Stomach smooth muscle (tissue), 2 donors: ENCODE data around the gene SV2C.
"Not testable (repeated sequence)": the region's sequence is repeated elsewhere in the genome, so short reads cannot be mapped to it uniquely, and the experiment has no call there.

ENCODE experiments used
- H3K27ac ChIP-seq: one replicate; pipeline ENCODE4 v1.7.0; 2013; ENCODE audit warnings: mild to moderate bottlenecking, low read length, inconsistent platforms
- H3K27me3 ChIP-seq, 2 donors: one replicate each; pipeline ENCODE4 v1.7.0; 2013; ENCODE audit warnings: low read length in 2 of 2; ENCODE audit not compliant: insufficient read depth in 2 of 2, control insufficient read depth in 1 of 2
- H3K36me3 ChIP-seq, 2 donors: one replicate each; pipeline ENCODE4 v1.7.0; 2013; ENCODE audit warnings: low read length in 2 of 2; ENCODE audit not compliant: control insufficient read depth in 2 of 2, insufficient read depth in 2 of 2
- H3K4me1 ChIP-seq: one replicate; pipeline ENCODE4 v1.7.0; 2013; ENCODE audit warnings: low read length; ENCODE audit not compliant: control insufficient read depth, insufficient read depth
- H3K4me3 ChIP-seq, 2 donors: one replicate each; pipeline ENCODE4 v1.7.0; 2013; ENCODE audit warnings: low read length in 2 of 2
- H3K9ac ChIP-seq, 2 donors: one replicate each; pipeline ENCODE4 v1.7.0; 2013; ENCODE audit warnings: low read length in 2 of 2, mild to moderate bottlenecking in 1 of 2
- H3K9me3 ChIP-seq, 2 donors: one replicate each; pipeline ENCODE4 v1.7.0; 2013; ENCODE audit warnings: low read length in 2 of 2; ENCODE audit not compliant: control insufficient read depth in 2 of 2
- donor health status: healthy.
- donor health status: Pancreatic carcinoma.

The SV2C gene

GRCh38 chr5:76225336-76225735 lies 142.2 kb downstream of the SV2C start:
- Histone ChIP-seq H3K27ac (no peak overlapping the region), H3K4me1 (no peaks in the 10 kb centered on the region), H3K27me3 (no peaks in the 10 kb centered on the region), H3K4me3 (no peak overlapping the region), H3K36me3 (no peaks in the 10 kb centered on the region), H3K9ac (no peak overlapping the region), H3K9me3 (peaks cover 0 to 2% of the 10 kb centered on the region in 2 donors)

GRCh38 chr5:76229900-76230299 lies 146.7 kb downstream of the SV2C start:
- no peaks in the 10 kb centered on the region for H3K9me3 ChIP-seq
- no peak overlapping the region for H3K27ac ChIP-seq
- H3K36me3 ChIP-seq = no peaks in the 10 kb centered on the region
- no peaks in the 10 kb centered on the region for H3K27me3 ChIP-seq
- no peak overlapping the region for H3K4me3 ChIP-seq
- H3K4me1 ChIP-seq = no peaks in the 10 kb centered on the region
- no peak overlapping the region for H3K9ac ChIP-seq

GRCh38 chr5:76230711-76231285 lies 147.6 kb downstream of the SV2C start:
- Histone ChIP-seq H3K27me3 (no peaks in the 10 kb centered on the region), H3K4me3 (no peak overlapping the region), H3K4me1 (no peaks in the 10 kb centered on the region), H3K27ac (no peak overlapping the region), H3K9ac (no peak overlapping the region), H3K36me3 (no peaks in the 10 kb centered on the region), H3K9me3 (no peaks in the 10 kb centered on the region)

- no peaks in the 10 kb centered on the region for H3K9me3 ChIP-seq
- H3K9ac ChIP-seq = no peak overlapping the region
- H3K27me3 ChIP-seq = no peaks in the 10 kb centered on the region
- H3K4me1 ChIP-seq = no peaks in the 10 kb centered on the region
- no peaks in the 10 kb centered on the region for H3K36me3 ChIP-seq
- no peak overlapping the region for H3K27ac ChIP-seq
- H3K4me3 ChIP-seq = no peak overlapping the region
These were observed 151.5 kb downstream of the SV2C start for GRCh38 chr5:76234665-76235064.

GRCh38 chr5:76236684-76237083 lies 153.5 kb downstream of the SV2C start:
- H3K4me3 ChIP-seq = no peak overlapping the region
- H3K9me3 ChIP-seq = peaks cover 0 to 4% of the 10 kb centered on the region in 2 donors
- H3K27me3 ChIP-seq = no peaks in the 10 kb centered on the region
- H3K36me3 ChIP-seq = no peaks in the 10 kb centered on the region
- H3K9ac ChIP-seq = no peak overlapping the region
- H3K4me1 ChIP-seq = no peaks in the 10 kb centered on the region
- H3K27ac ChIP-seq = no peak overlapping the region

GRCh38 chr5:76240336-76240735 lies 157.2 kb downstream of the SV2C start:
- no peak overlapping the region for H3K27ac ChIP-seq
- H3K4me1 ChIP-seq = no peaks in the 10 kb centered on the region
- H3K36me3 ChIP-seq = no peaks in the 10 kb centered on the region
- H3K27me3 ChIP-seq = no peaks in the 10 kb centered on the region
- peaks cover 0 to 4% of the 10 kb centered on the region in 2 donors for H3K9me3 ChIP-seq
- no peak overlapping the region for H3K4me3 ChIP-seq
- H3K9ac ChIP-seq = no peak overlapping the region

- not testable (repeated sequence) for H3K27me3 ChIP-seq
These were observed 159.0 kb downstream of the SV2C start for GRCh38 chr5:76242155-76242554.

GRCh38 chr5:76245590-76245989 lies 162.4 kb downstream of the SV2C start:
- Histone ChIP-seq H3K9me3 (no peaks in the 10 kb centered on the region), H3K27ac (no peak overlapping the region), H3K27me3 (peaks cover 0 to 2% of the 10 kb centered on the region in 2 donors), H3K9ac (no peak overlapping the region), H3K36me3 (no peaks in the 10 kb centered on the region), H3K4me1 (no peaks in the 10 kb centered on the region), H3K4me3 (no peak overlapping the region)

More at GRCh38 chr5:76242155-76242554, 159.0 kb downstream of the SV2C start:
- not testable (repeated sequence) for H3K9ac ChIP-seq, H3K9me3 ChIP-seq, H3K27ac ChIP-seq, H3K36me3 ChIP-seq, H3K4me3 ChIP-seq, H3K4me1 ChIP-seq

- Histone ChIP-seq H3K36me3 (no peaks in the 10 kb centered on the region), H3K4me3 (no peak overlapping the region)
These were observed 166.4 kb downstream of the SV2C start for GRCh38 chr5:76249621-76250020.

GRCh38 chr5:76250463-76250862 lies 167.3 kb downstream of the SV2C start:
- Histone ChIP-seq H3K9me3 (no peaks in the 10 kb centered on the region), H3K9ac (no peak overlapping the region), H3K36me3 (no peaks in the 10 kb centered on the region), H3K27me3 (peaks cover 0 to 2% of the 10 kb centered on the region in 2 donors), H3K4me3 (no peak overlapping the region), H3K4me1 (no peaks in the 10 kb centered on the region), H3K27ac (no peak overlapping the region)

More at GRCh38 chr5:76249621-76250020, 166.4 kb downstream of the SV2C start:
- H3K9me3 ChIP-seq = no peaks in the 10 kb centered on the region
- peaks cover 0 to 2% of the 10 kb centered on the region in 2 donors for H3K27me3 ChIP-seq
- H3K4me1 ChIP-seq = no peaks in the 10 kb centered on the region
- no peak overlapping the region for H3K9ac ChIP-seq
- no peak overlapping the region for H3K27ac ChIP-seq

- H3K27ac ChIP-seq = no peak overlapping the region
- no peak overlapping the region for H3K4me3 ChIP-seq
- H3K9ac ChIP-seq = no peak overlapping the region
- peaks cover 0 to 2% of the 10 kb centered on the region in 2 donors for H3K27me3 ChIP-seq
- H3K9me3 ChIP-seq = no peaks in the 10 kb centered on the region
- H3K36me3 ChIP-seq = no peaks in the 10 kb centered on the region
- H3K4me1 ChIP-seq = no peaks in the 10 kb centered on the region
These were observed 168.5 kb downstream of the SV2C start for GRCh38 chr5:76251656-76252055.
